HG03159 (cell line): Measurements from ENCODE around the gene ERAS.
"Not testable (repeated sequence)": the region's sequence is repeated elsewhere in the genome, so short reads cannot be mapped to it uniquely, and the experiment has no call there.

Experiments
- ATAC-seq: cut with Tn5 transposase; IDR thresholded peaks from one replicate; pipeline ENCODE4 v1.9.1; 2021; ENCODE audit warnings: mild to moderate bottlenecking, moderate library complexity; ENCODE audit not compliant: unreplicated experiment

The ERAS gene

GRCh38 chrX:48831136-48831908 is 5.0 kb downstream of the ERAS start:
- no peak for ATAC-seq

- ATAC-seq, result no peak
Measured at GRCh38 chrX:48831909-48832291, 5.6 kb downstream of the ERAS start.

GRCh38 chrX:48833542-48834138 is 7.3 kb downstream of the ERAS start:
- no peak for ATAC-seq

GRCh38 chrX:48834383-48834709 is 8.0 kb downstream of the ERAS start:
- ATAC-seq, result no peak

GRCh38 chrX:48835524-48836329 is 9.4 kb downstream of the ERAS start, which contains the start of gene PCSK1N:
Gene PCSK1N (minus strand): TSS chrX:48835610. CDS start chrX:48835532, 78 bp downstream.
- ATAC-seq, result no peak

- no peak for ATAC-seq
Measured at GRCh38 chrX:48839686-48840085, 13.4 kb downstream of the ERAS start.

GRCh38 chrX:48848847-48849246 is 22.5 kb downstream of the ERAS start:
- ATAC-seq, result no peak

GRCh38 chrX:48852857-48853256 is 26.5 kb downstream of the ERAS start:
- ATAC-seq, result no peak

- not testable (repeated sequence) for ATAC-seq
Measured at GRCh38 chrX:48853494-48853893, 27.2 kb downstream of the ERAS start.

GRCh38 chrX:48854121-48854804 is 27.9 kb downstream of the ERAS start:
- not testable (repeated sequence) for ATAC-seq

GRCh38 chrX:48854898-48855297 is 28.6 kb downstream of the ERAS start:
- ATAC-seq, result no peak

GRCh38 chrX:48864210-48864609 is 37.9 kb downstream of the ERAS start:
- no peak for ATAC-seq

GRCh38 chrX:48872017-48872416 is 45.7 kb downstream of the ERAS start:
- not testable (repeated sequence) for ATAC-seq

GRCh38 chrX:48876944-48877343 is 50.6 kb downstream of the ERAS start:
- not testable (repeated sequence) for ATAC-seq
